GM18517 (cell line): Measurements from ENCODE around the gene IGF1R.

ENCODE experiments used
- ATAC-seq: cut with Tn5 transposase; IDR thresholded peaks from one replicate; pipeline ENCODE4 v1.9.1; 2021; ENCODE audit warnings: mild to moderate bottlenecking, moderate library complexity; ENCODE audit not compliant: unreplicated experiment

The IGF1R gene

DNA sequence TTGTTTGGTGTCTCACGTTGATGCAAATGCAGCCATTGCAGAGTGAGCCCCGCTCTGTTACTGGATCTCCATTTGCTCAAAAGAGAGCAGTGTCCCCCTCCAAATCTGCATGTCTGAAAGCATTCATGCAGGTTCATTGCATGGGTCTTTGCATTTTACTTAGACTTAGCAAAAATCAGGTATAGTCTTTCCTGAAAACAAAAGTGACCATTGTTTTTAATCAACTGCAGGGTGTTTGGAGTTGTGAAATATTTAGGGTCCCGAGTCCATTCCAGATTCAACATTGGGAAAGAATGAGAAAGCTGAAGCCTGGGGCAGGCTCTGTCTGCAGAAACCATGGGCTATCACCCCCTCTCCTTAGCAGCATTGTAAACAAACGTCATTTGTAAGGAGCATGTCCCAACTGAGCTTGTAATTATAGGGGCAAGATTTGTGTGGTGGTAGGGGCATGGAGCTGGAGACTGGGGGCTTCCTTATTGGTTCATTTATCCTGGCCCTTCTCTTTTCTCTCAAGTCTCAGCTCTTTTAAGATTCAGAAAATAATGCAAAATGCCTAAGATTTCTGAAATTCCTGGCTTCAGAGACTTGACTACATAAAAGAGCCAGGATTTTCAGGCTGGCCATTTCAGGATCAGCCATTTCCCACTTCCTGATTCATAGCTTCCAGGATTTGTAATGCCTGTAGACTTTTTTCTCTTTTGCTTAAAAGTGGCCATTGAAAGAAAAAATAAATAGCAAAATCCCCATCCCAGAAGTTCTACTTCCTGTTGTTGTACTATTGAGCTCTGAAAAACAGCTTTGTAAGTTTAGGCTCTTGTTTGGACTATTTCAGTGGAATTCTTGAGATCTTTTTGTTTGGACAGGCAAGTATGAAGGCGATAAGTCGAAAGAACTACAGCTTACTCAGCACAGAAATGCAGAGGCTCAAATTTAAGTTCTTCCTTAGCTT lies 23.0 kb downstream of the IGF1R start:
- no peak for ATAC-seq

DNA sequence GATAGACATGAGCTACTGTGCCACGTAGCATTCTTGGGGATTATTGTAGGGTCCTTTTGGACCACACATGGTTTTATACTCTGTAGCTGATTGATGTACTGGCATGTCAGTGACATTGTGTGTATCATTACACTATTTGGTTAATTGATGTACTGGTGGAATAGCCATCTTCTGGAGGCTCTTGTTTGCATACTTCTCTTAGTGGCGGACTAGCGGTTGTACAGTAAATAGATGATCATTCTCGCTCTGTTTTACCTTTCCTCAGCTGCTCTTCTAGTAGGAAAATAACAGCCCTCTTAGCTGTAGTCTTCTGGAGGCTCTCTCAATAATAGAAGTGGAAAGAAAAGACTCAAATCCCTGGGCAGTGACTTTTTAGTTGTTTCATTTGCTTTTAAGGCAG lies 24.8 kb downstream of the IGF1R start:
- ATAC-seq, result no peak

DNA sequence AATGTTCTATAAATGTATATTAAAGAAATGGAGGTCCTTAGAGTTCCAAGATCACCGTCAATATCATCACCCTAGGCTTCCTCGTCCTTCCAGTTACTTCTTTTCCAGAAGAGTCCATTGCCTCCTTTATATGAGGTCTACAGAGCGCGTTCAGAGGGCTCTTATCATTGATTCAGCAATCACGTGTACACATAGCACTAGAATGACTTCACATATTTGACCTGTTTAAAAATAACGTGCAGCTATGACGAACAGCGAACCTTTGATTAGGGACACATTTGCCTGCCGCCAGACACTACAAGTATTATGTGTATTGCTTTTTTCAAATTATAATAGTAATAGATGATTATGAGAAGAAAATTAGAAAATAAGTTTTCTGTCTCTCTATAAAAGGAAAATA lies 26.0 kb downstream of the IGF1R start:
- no peak for ATAC-seq

DNA sequence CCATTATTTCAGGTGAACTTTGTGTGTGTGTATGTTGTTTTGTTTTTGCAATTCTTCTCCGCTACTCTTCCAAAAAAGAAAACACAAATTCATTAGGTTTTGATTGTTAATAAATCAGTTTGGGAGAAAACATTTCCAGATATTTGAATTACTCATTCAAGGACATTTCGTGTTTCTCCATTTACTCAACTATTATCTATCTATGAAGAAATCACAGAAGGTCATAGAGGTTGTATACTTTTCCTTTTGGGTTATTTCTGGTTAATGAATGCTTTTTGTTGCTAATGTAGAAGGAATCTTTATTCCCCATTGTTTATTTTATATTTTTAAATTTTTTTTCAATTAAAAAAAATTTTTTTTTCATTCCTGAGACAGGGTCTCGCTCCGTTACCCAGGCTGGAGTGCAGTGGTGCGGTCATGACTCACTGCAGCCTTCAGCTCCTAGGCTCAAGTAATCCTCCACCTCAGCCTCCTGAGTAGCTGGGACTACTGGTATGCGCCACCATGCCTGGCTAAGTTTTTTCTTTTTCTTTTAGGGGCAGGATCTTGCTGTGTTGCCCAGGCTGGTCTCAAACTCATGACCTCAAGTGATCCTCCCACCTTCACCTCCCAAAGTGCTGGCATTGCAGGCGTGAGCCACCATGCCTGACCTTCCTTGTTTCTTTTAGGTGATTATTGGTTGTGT lies 28.4 kb downstream of the IGF1R start:
- no peak for ATAC-seq

DNA sequence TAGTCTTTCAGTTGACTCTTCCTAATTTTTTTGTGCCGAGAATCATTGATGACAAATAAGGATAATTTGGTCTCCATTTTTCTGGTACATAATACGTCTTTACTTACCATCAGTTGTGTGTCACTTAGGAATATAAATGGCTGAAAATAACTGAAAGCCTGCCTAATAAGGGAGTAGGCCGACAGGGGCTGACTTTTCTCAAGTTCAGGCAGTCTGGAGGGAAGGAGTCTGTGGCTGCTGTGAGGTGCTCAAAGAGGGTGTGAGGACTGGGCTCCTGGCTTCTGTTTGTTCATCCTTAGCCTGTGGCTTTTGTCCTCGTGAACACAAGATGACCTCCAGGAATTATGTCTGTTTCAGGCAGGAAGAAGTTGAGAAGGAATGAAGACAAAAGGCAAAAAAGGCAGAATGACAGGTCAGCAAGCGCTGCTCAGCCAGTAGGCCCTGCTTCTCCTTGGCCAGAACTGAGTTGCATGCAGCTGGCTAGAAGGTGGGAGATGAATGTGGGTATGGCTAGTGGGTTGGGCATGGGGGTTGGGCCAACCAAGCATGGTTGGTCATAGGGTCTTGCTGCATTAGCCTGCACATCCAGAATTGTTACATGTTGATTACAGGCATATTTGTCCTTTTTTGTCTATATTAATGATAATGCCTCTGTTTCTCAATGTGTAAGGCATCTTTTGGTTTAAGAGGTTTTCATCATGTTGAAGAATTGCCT lies 29.2 kb downstream of the IGF1R start:
- ATAC-seq, result no peak

DNA sequence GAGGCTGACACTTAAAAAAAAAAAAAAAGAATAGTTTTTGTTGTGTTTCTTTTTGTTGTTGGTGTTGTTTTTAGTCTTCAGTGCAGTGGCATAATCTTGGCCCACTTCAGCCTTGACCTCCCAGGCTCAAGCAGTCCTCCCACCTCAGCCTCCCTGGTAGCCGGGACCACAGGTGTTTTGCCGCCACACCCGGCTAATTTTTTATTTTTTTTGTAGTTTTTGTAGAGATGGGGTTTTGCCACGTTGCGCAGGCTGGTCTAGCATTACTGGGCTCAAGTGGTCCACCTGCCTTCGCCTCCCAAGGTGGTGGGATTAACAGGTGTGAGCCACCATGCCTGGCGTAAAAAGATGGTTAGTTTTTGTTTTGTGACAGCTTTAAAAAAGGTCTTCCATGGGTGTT lies 30.1 kb downstream of the IGF1R start:
- no peak for ATAC-seq

DNA sequence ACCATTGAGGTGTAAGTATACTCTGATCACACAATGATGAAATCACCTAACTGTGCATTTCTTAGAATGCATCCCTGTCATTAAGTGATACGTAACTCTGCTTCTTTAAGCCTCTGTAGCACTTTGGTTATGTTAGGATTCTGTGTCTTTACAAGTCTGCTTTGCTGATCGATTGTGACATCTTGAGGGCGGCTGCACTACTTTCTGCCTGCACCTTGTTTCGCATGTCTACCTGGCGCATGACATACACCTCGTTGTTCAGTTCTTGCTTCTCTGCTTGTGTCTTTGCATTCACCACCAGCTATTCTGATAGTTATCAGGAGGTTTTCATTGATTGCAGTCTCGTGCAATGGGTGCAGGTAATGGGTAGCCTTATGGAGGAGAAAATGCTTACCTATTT lies 32.7 kb downstream of the IGF1R start:
- ATAC-seq, result no peak

DNA sequence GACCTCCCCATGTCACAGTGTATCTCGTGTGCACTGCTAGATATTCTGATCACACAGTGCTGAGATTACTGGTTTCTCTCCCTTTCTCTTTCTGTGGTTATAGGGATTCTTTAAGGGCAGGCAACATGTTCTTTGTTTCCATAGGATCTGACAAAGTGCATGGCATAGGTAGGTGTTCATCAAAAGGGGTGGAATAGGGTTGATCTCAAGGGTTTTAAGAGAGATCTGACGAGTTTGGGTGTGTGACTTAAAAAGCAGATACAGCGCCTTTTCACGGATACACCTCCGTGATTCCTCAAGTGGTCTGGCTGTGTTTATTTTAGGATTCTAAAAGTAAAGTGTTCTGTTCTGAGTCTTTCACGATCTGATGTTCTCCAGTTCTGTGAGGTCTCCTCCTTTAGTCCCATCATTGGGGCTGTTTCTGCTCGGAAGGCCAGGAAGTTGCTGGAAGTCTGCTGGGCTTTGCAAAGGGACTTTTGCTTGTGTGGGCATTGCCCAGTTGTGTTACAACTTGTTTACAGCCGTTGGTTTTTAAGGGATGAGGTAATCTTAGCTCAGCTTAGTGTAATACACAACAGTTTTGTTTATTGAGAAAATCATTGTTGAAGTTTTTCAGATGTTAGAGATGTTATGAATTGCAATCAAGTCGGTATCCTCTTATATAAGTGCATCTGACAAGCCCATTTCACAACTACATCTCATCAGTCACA lies 34.8 kb downstream of the IGF1R start:
- ATAC-seq, result no peak

DNA sequence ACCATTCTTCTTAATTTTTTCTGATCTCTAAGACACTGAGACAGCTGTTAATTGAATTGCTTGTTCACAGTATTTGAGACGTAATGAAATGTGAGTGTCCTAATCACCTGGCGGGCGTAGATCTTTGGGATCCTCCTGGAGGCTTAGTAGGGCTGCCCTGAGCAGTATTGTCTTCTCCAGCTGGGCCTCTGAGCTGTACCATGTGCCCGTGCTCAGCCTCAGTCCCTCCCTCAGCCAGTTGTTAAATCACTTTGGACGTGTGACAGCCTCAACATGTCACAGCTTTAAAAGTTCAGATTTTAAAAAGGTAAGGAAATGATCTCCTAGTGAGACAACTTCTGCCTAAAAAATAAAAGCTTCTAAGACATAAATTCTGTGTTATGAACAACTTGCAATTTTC lies 35.5 kb downstream of the IGF1R start:
- ATAC-seq, result no peak

DNA sequence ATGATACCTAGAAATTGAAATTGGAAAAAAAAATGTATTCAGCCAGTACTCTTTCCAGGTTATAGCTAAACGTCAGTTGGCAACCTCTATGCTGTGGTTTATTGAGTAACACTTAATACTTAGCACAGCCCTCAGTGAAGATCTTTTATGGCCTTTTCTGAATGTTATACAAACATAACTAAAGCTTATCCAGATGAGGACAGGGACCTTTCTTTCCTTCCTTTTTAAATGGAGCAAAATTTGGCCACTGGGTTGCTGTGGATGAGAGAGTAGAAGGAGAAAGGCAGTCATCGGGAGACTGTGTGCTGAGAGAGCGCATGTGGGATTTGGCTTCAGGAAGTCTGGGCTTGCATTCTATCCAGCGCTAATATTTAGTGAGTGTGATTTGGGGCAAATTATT lies 36.1 kb downstream of the IGF1R start:
- no peak for ATAC-seq

DNA sequence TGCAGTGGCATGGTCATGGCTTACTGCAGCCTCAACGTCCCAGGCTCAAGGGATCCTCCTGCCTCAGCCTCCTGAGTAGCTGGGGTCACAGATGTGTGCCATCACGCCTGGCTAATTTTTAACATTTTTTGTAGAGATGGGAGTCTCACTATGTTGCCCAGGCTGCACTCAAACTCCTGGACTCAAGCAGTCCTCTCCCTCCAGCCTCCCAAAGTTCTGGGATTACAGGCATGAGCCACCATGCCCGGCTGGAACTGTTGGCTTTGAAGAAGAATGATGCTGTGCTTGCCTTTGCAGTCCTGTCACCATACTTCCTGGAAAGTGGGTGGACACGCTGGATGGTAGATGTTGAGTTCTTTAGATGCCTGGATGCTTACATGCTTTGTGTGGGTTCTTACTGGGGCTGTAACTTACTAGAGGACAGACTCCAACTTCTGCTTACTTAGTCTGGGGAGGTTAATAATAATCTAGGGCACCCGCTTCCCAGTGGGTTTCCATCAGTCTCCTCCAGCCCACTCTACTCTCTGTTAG lies 36.7 kb downstream of the IGF1R start:
- no peak for ATAC-seq

DNA sequence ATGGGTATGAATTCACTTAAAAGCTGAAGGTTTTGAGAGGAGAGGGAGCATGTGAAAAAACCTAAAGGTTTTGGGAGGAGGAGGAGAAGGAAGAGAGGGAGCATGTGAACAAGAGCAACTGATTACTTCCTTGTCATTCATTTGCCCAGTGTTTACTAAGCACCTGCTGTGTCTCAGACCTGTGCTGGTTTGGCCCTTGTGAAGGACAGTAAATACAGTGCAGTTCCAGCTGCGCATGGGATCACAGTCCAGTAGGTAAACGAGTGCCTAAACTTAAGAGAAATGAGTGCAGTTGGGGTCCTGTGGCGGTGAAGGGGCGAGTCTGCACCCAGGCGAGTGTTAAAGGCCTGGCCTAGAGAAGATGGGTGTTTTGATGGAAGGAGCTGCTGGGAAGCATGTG lies 38.6 kb downstream of the IGF1R start:
- ATAC-seq, result no peak

DNA sequence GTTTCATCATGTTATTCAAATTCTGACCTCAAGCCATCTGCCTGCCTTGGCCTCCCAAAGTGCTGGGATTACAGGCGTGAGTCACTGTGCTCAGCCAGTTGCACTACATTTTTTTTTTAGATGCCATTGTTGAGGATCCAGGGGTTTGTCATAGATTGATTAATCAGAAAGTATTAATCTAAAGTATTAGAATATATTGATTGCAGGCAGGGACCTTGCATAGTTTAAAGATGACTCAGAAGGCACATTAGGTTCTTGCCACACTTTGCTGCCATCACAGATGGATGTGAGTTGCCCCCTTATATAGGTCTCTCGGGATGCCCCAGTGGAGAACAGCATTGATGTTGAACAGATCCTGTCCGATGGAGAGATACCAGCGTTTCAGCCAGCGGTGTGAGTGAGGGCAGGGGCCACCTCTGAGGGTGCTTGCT lies 41.1 kb downstream of the IGF1R start:
- ATAC-seq, result no peak

DNA sequence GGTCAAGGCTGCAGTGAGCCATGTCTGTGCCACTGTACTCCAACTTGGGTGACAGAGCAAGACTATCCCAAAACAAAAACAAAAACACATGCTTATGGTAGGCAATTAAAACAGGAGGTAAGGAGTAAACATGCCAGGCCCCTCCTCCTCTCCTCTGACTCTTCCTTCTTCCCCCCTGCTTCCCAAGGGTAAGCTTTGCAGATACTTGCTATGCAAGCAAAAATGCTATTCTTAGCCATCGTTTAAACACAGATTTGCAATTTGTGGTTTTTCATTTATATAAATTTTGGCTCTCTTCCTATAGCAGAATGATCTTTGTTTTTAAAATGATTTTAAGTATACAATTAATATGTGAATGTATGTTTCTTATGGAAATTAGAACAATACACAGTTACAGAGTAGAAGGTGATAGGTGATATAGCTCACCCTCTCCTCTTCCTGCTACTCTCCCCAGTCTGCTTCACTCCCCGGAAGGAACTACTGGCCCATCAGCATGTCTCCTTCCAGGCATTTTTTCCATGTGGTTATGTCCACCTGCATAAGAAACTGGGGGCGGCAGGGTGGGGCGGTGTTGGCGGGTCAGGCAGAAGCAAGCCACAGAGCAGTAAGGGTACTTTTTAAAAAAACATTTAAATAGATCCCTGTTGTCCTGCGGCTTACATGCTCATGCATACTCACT lies 42.1 kb downstream of the IGF1R start:
- ATAC-seq, result no peak

DNA sequence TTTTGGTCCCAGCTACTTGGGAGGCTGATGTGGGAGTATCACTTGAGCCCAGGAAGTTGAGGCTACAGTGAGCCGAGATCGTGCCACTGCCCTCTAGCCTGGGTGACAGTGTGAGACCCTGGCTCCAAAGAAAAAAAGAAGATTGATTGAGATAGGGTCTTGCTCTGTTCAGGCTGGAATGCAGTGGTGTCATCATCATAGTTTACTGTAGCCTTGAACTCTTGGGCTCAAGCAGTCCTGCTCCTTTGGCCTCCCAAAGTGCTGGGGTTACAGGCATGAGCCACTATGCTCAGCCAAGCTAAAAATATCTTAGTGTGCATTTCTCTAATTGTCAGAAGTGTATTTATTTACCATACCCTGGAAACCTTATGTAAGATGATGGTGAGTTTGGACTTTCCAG lies 43.9 kb downstream of the IGF1R start:
- ATAC-seq, result no peak

DNA sequence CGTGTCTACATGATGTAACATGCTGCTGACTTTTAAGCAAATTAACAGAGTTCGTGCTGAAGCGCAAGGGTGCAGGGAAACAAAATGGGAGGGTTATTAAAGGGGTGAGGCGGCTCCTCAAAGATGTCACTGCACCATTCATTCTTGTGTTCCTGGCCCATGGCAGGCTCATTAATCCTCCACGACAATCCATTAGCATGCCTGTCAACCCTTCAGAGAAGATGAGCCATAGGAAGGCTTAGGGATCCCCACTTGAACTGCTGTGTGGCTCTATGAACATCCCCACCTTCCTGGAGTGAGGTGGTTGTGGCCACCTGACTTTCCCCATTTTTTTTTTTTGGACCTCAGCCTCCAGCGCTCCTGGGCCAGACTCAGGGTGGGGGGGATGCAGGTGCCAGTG lies 45.8 kb downstream of the IGF1R start:
- no peak for ATAC-seq

DNA sequence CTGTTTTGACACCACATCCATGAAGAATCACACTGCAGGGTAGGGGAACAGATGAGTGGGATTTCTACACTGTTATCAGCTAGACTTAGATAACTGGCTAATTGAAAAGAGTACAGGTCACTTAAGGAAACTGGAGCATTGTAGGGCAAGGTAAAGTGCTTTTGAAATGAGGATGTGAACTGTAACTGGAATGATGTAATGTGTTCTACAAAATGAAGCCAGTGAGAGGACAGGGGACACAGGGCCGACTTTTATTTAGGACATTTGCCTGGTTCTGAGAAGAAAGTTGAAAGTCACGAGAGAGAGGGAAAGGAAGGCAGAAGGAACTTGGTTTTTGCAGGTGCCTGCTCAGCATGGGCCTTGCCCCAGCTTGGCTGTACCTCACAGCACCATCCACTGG lies 50.5 kb downstream of the IGF1R start:
- ATAC-seq, result no peak

DNA sequence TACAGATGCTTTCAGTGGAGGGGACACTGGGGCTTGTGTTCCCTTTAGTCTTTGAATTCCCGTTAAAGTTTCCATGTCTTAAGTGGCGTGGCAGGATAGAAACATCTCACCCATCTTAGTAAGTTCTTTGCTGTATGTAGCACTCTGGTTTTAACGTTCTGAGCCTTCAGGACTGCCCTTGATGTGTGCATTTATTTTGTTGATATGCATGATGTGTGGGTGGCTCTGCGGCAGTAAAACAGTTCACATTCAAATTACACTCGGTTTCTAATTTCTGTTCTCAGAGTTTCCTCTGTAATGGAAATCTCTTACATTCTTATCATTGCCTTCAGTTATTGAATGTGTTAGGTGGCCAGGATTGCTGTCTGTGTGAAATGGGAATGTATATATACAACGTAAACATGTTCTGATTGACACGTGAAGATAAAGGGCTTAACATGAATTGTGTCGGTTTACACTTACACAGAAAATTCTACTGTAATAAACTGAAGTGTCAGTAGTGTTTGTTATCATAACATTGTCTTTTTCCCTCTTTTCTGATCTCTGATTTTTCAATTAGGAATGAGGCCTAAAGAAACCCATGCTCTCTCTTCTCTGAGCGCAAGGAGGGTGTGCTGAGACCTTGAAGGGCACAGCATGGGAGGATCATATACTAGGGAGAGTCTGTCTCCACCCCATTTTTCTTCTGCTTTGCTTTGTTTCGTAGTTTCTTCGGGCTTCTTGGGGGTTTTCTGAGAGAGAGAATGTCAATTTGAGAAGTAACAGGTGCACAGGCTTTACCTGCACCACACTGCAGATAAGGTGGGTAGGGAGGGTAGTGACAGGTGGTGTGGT lies 51.5 kb downstream of the IGF1R start:
- no peak for ATAC-seq

DNA sequence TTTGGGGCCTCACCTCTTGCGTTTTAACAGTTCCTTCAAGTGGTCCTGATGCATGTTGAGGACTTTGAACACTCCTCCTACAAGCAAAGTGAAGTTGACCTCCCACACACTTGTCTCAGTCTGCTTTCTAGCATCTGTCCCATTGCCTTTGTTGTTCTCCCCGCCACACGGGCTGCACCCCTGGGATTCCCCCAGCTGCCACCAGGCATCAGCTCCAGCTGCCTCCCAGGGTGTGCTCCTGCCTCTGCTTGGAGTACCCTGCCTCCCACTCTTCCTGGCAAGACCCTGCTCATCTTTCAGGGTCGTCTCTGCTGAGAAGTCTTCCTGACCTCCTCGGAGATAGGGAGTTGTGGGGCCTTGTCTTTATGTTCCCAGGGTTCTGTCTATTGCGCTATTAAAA lies 52.2 kb downstream of the IGF1R start:
- ATAC-seq, result no peak
